GM19238 (cell line): ENCODE data around the gene ADCK2.
"Not testable (repeated sequence)": the region's sequence is repeated elsewhere in the genome, so short reads cannot be mapped to it uniquely, and the experiment has no call there.

Experiments
- DNase-seq: peaks from one replicate; pipeline ENCODE4 v3.0.0; 2011; ENCODE audit warnings: low spot score; ENCODE audit not compliant: insufficient read length

The ADCK2 gene

DNA sequence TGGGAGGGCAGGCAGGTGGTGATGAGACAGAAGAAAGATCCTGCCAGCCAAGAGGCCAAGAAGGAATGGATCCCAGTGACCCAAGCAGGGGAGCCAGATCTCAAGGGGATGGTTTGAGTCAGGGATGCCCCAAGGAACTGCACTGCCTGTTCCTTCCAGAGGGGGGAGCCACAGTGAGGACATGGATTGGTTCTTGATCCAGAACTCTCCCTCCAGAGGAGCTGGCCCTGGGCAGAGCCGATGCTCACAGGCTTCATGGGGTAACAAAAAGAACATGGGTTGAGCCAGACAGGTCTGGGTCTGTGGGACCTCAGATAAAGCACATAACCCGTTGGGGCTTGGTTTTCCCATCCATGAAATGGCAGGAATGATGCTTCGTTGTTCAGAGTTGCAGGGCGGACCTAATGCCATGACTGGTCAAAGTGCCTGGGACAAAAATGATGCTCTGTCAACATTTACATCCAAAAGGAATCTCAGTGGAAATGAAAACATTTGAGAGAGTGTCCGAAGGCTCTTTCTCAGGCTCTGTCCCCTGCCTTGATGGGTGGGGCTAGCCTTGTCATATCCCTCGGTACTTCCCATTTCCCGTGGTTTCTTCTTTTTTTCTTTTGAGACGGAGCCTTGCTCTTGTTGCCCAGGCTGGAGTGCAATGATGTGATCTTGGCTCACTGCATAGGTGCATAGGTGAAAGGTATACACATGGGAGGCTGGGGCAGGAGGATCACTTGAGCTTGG is 27.4 kb upstream of the ADCK2 start:
- no peak for DNase-seq

DNA sequence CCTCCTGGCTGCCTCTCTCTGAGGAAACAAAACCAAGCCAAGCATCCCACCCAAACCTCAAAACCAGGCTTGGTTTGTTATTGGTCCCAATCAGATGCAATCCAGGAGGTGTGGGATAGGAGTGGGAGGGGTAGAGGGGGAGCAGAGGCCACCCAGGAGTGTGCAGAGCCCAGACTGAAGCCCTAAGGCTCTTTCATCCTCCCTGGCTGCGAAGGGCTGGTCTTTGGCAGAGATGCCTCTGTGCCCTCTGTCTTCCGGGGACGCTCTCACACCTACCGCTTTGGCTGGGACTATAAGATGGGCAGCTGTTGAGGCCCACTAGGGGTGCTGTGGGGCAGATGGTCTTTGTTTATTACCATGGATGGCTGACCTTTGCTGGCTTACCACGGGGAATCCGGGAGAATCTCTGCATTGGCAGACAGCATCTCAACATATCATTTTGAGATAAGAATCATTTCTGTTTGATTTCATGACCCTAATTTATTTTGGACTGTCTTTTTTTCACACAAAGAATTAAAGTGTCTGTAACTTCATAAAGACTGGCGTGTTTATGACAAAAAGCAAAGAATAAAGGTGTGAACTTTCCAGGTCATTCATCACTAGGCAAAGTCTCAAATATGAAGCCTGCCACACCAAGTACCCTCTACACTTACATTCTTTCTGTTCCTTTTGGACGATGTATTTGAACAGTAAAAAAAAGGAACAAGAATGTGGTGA is 25.7 kb upstream of the ADCK2 start:
- DNase-seq = peak; percentile 64

DNA sequence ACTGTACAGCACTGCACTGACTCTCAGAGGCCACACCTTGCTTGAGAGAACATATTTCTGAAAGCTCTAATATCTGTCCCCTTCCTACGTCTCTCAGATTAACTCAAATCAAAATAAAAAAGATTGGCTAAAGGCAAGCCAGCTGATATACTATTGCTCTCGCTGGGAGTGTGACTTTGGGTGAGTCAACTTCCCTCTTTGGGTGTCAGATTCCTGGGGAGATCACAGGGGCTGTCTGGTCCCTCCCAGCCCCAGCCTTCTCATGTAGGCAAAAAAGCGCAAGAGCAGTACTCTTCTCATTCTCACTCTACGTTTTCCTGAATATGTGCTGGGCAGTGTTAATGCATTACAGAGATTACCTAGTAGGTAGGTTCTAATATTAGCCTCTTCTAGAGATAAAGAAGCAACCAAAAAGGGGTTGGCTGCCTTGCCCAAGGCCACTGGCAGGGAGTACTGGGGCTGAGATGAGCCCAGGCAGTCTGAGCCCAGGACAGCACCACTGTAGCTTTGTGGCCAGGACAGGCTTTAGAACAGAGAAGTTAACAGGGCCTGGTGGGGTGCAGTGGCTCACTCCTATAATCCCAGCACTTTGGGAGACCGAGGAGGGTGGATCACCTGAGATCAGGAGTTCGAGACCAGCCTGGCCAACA is 23.1 kb upstream of the ADCK2 start:
- no peak for DNase-seq

DNA sequence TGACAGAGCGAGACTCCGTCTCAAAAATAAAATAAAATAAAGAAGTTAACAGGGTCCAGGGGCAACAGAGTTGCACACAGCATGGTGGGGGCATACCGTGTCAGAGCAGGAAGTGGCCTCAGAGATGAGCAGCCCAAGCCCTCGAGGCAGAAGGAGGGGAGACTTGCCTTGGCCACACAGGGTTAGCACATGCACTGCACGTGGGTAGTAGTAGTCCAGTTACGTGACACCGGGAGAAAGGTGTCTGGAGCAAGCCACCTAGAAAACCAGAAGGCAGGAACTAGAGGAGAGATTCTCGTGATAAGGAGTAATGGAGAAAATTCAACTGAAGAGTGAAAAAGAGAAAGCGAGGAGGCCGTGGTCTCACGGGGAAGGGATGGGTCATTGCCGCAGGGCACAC is 22.4 kb upstream of the ADCK2 start:
- no peak for DNase-seq

DNA sequence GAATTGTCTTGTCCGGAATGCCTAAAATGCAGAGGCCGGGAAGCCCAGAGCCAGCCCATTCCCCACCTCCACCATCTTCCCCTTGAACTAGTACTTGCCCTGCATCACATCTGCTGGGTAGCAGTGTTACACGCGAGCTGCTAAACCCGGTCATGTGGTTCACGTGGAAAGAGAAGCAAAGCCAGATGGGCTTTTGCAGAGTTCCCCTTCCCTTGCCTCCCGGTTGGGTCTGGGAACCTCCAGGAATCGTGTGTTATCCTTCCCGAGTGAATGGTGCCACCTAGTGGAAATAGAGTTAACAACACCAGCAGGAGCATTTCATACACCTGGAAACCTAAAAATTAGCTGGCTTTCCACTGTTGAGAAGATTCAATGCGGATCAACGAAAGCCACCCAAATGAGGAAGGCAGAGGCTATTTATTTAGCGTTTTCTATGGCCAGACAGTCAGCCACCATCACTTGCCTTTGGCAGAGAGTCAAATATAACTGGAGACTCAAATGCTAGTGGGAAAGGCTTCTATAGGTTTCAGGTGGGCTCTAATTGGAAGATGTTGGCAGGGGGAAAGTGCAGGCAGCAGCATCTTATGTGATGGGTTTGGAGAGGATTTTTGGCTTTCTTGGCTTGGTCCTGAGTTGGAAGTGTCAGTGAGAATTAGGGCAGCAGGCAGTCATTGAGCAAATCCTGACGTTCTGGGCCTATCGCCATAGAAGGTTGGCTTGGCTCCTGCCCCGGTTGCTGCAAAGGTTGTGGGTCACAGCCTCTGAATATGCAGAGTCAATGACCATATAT is 19.2 kb upstream of the ADCK2 start:
- DNase-seq = no peak

DNA sequence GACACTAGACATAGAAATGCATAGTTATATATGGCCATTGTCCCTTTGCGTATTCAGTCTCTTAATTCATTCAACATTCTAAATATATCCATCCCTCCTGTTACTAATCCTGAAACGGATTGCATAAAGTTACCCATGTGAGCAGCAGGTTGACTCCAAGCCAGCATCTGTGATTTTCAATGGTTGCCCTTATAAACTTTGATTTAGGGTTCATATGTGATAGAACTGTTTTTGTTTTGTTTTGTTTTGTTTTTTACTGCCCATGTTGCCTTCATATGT is 18.7 kb upstream of the ADCK2 start:
- DNase-seq = no peak

- no peak for DNase-seq
Observed at GRCh38 chr7:140654661-140655060, 18.1 kb upstream of the ADCK2 start.

- no peak for DNase-seq
Observed at GRCh38 chr7:140655511-140656408, 17.0 kb upstream of the ADCK2 start.

- DNase-seq = peak; percentile 42
Observed at GRCh38 chr7:140656548-140657515, 15.9 kb upstream of the ADCK2 start.

DNA sequence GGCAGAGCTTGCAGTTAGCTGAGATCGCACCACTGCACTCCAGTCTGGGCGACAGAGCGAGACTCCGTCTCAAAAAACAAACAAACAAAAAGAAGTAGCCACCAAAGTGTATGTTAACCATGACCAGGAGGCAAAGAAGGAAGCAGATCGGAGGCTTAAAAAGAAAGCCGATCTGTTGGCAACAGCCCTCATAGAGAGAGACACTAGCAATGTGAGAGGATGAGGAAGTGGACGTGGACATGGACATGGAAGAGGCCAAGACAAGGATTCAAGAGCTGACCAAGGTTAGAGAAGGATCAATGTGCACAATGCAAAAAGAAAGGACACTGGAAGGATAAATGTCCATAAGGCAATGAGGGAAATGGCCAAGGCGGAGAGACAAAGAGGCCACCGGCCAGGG is 14.9 kb upstream of the ADCK2 start:
- no peak for DNase-seq

DNA sequence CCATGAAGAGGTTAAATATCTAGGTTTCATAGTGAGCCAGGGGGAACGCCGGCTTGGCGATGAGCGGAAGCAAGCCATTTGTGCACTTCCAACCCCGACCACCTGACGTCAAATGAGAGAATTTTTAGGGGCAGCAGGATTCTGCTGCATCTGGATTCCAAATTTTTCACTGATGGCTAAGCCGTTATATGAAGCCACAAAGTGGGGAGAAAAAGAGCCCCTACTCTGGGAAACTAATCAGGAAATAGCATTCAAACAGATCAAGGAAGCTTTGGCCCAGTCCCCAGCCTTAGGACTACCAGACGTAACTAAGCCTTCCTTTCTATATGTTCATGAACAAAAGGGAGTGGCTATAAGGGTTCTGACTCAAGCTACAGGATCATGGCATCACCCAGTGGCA is 12.9 kb upstream of the ADCK2 start:
- DNase-seq = no peak

GRCh38 chr7:140661124-140661523 is 11.6 kb upstream of the ADCK2 start:
- DNase-seq = no peak

GRCh38 chr7:140662938-140663337 is 9.8 kb upstream of the ADCK2 start:
- not testable (repeated sequence) for DNase-seq

DNA sequence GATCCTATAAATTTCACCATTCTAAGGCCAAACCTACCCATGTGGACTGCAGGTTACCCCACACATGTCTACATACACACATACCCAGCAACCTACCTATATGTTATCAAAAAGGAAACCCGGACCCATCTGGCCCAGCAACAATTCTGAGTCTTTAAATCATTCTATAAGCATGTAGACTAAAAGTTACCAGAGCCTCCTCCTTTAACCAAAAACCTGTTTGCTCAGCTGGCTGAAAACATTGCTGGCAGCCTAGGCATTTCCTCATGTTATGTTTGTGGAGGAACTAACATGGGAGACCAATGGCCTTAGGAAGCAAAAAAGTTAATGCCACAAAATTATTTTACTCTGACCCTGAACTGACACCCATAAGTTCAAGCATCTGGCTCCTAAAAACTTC is 5.3 kb upstream of the ADCK2 start:
- DNase-seq = no peak

DNA sequence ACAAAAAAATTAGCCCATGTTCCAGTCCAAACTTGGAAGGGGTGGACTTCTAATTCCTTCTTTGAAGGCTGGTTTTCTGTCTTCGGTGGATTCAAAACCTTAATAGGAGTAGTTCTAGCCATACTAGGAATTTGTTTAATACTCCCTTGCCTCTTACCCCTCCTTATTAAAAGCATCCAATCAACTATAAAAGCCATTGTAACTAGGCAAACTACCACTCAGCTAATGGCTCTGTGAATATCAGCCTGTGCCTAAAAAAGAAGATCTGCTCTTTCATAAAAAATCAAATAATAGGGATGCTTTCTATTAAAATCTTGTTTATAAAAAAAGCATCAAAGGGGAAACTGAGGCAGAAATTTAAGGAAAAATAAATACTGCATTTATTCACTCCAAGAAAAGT is 4.1 kb upstream of the ADCK2 start:
- DNase-seq = no peak

DNA sequence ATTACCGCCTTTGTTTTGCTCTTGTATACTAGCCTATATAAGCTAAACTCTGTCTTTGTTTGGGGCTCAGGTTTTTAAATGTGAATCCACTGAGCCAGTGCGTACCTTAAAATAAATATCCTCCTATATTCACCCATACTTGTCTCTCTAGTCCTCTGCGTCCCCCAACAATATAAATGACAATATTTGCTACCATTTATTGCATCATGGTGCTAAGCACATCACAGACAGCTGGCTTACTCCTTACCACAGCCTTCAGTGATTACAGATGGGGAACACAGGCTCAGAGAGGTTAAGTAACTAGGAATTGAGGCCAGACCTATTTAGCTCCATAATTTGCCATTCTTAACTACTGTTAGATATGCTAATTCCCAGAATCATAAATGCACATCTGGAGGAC is 3.4 kb upstream of the ADCK2 start:
- no peak for DNase-seq

GRCh38 chr7:140669862-140670261 is 2.9 kb upstream of the ADCK2 start:
- not testable (repeated sequence) for DNase-seq

GRCh38 chr7:140670343-140670935 is 2.3 kb upstream of the ADCK2 start:
- DNase-seq = no peak

DNA sequence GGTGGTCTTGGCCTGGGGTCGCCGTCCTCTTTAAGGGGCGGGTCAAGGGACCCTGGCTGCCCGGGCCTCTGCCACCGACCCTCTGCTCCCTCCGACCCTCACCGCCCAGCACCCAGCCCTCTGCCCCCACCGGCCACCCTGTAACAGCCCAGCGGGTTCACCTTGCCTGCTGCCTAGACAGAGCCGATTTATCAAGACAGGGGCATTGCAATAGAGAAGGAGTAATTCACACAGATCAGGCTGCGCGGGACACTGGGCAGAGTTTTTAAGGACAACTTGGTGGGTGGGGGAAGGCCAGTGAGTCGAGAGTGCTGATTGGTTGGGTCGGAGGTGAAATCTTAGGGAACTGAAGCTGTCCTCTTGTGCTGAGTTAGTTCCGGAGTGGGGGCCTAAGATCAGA is 779 bp upstream of the ADCK2 start:
- DNase-seq = no peak
